HEK293 (cell line): ENCODE results near the gene NR2F1-AS1.

Experiments
- ELK4 ChIP-seq: IDR thresholded peaks from 2 replicates; pipeline ENCODE4 v1.6.1; 2011; ENCODE audit warnings: mild to moderate bottlenecking, low read depth, low read length, borderline replicate concordance
- GLI4 ChIP-seq: fragments of 450-650 bp; formaldehyde crosslinking; IDR thresholded peaks from 2 replicates; pipeline ENCODE4 v1.5.1; 2016; ENCODE audit warnings: missing biosample characterization, missing genetic modification characterization
- HOXD13 ChIP-seq: sonication (generic); formaldehyde crosslinking; IDR thresholded peaks from 2 replicates; pipeline ENCODE4 v1.8.0; 2022; ENCODE audit warnings: missing genetic modification reagents, borderline replicate concordance
- REST ChIP-seq: fragments of 450-650 bp; formaldehyde crosslinking; IDR thresholded peaks from 2 replicates; pipeline ENCODE4 v1.5.1; 2016; ENCODE audit warnings: missing biosample characterization, missing genetic modification characterization
- ZNF324 ChIP-seq: fragments of 450-650 bp; formaldehyde crosslinking; IDR thresholded peaks from 2 replicates; pipeline ENCODE4 v1.5.1; 2016; ENCODE audit warnings: missing biosample characterization, missing genetic modification characterization
- ZNF398 ChIP-seq: fragments of 450-650 bp; formaldehyde crosslinking; IDR thresholded peaks from 2 replicates; pipeline ENCODE4 v1.5.1; 2017; ENCODE audit warnings: missing biosample characterization, missing genetic modification characterization
- ZNF510 ChIP-seq: fragments of 450-650 bp; formaldehyde crosslinking; IDR thresholded peaks from 2 replicates; pipeline ENCODE4 v1.5.1; 2018; ENCODE audit warnings: mild to moderate bottlenecking, missing genetic modification characterization, missing biosample characterization; ENCODE audit not compliant: insufficient replicate concordance
- ZSCAN23 ChIP-seq: fragments of 450-650 bp; formaldehyde crosslinking; IDR thresholded peaks from 2 replicates; pipeline ENCODE4 v1.5.1; 2016; ENCODE audit warnings: missing biosample characterization, missing genetic modification characterization
- TF ChIP-seq, protein P1 (sequence below): fragments of 450-650 bp; formaldehyde crosslinking; IDR thresholded peaks from 2 replicates; pipeline ENCODE4 v1.5.1; 2016; ENCODE audit warnings: missing biosample characterization, missing genetic modification characterization
- TF ChIP-seq, protein P2 (sequence below): fragments of 450-650 bp; formaldehyde crosslinking; IDR thresholded peaks from 2 replicates; pipeline ENCODE4 v1.5.1; 2016; ENCODE audit warnings: missing biosample characterization, missing genetic modification characterization
- TF ChIP-seq, protein P3 (sequence below): fragments of 450-650 bp; formaldehyde crosslinking; IDR thresholded peaks from 2 replicates; pipeline ENCODE4 v1.5.1; 2016; ENCODE audit warnings: missing biosample characterization, missing genetic modification characterization

DNA sequence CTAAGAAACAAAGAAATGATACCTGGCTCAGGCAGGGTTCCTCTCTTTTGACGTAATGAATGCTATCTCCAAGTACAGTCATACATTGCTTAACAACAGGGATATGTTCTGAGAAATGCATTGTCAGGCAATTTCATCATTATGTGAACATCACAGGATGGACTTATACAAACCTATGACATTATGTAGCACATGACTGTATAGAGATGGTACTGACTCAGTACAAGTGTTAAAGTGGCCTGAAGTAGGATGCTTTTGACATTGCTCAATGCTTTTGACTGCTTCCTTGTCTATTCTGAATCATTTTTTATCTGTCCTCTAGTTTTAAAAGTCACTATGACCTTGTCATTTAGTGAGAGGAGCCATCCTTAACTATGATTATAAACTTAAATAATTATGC lies 147.6 kb downstream of the NR2F1-AS1 start:
- TF ChIP-seq ZNF324 (no peak), ZSCAN23 (tag by site-specific recombination) (no peak), REST (tag by site-specific recombination) (no peak), HOXD13 (CRISPR knock-in tag) (no peak), GLI4 (no peak), ZNF398 (tag by site-specific recombination) (no peak), ELK4 (no peak), ZNF510 (no peak)
- TF ChIP-seq, protein P1, sequence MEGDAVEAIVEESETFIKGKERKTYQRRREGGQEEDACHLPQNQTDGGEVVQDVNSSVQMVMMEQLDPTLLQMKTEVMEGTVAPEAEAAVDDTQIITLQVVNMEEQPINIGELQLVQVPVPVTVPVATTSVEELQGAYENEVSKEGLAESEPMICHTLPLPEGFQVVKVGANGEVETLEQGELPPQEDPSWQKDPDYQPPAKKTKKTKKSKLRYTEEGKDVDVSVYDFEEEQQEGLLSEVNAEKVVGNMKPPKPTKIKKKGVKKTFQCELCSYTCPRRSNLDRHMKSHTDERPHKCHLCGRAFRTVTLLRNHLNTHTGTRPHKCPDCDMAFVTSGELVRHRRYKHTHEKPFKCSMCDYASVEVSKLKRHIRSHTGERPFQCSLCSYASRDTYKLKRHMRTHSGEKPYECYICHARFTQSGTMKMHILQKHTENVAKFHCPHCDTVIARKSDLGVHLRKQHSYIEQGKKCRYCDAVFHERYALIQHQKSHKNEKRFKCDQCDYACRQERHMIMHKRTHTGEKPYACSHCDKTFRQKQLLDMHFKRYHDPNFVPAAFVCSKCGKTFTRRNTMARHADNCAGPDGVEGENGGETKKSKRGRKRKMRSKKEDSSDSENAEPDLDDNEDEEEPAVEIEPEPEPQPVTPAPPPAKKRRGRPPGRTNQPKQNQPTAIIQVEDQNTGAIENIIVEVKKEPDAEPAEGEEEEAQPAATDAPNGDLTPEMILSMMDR (tag by site-specific recombination) = no peak
- TF ChIP-seq, protein P2, sequence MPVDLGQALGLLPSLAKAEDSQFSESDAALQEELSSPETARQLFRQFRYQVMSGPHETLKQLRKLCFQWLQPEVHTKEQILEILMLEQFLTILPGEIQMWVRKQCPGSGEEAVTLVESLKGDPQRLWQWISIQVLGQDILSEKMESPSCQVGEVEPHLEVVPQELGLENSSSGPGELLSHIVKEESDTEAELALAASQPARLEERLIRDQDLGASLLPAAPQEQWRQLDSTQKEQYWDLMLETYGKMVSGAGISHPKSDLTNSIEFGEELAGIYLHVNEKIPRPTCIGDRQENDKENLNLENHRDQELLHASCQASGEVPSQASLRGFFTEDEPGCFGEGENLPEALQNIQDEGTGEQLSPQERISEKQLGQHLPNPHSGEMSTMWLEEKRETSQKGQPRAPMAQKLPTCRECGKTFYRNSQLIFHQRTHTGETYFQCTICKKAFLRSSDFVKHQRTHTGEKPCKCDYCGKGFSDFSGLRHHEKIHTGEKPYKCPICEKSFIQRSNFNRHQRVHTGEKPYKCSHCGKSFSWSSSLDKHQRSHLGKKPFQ (tag by site-specific recombination) = no peak
- TF ChIP-seq, protein P3, sequence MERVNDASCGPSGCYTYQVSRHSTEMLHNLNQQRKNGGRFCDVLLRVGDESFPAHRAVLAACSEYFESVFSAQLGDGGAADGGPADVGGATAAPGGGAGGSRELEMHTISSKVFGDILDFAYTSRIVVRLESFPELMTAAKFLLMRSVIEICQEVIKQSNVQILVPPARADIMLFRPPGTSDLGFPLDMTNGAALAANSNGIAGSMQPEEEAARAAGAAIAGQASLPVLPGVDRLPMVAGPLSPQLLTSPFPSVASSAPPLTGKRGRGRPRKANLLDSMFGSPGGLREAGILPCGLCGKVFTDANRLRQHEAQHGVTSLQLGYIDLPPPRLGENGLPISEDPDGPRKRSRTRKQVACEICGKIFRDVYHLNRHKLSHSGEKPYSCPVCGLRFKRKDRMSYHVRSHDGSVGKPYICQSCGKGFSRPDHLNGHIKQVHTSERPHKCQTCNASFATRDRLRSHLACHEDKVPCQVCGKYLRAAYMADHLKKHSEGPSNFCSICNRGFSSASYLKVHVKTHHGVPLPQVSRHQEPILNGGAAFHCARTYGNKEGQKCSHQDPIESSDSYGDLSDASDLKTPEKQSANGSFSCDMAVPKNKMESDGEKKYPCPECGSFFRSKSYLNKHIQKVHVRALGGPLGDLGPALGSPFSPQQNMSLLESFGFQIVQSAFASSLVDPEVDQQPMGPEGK (tag by site-specific recombination) = no peak
